H1 (cell line): Measurements from ENCODE around the gene MTX1. TPM values are rescaled to one million over a fixed set of nuclear protein-coding genes. Genes with fewer than 3 reads are reported as not detected.

Experiments used
- BCL11A ChIP-seq, 2 experiments: IDR thresholded peaks; one replicate each; pipeline ENCODE4 v1.6.1; 2011; ENCODE audit warnings: low read depth in 2 of 2, low read length in 2 of 2, mild to moderate bottlenecking in 2 of 2
- CTBP2 ChIP-seq: IDR thresholded peaks from 2 replicates; pipeline ENCODE4 v1.7.0; 2011; ENCODE audit warnings: borderline replicate concordance, mild to moderate bottlenecking, moderate library complexity, mixed read lengths, low read length; ENCODE audit not compliant: insufficient read depth, insufficient read length
- EZH2 ChIP-seq: fragments of 200-600 bp; sonication (generic); IDR thresholded peaks from 2 replicates; pipeline ENCODE4 v1.7.1; 2012; ENCODE audit warnings: low read depth, mild to moderate bottlenecking, moderate library complexity, low read length, inconsistent platforms; ENCODE audit not compliant: severe bottlenecking
- FOSL1 ChIP-seq: IDR thresholded peaks from 2 replicates; pipeline ENCODE4 v1.6.1; 2011; ENCODE audit warnings: mild to moderate bottlenecking, low read depth, low read length, moderate library complexity; ENCODE audit not compliant: insufficient read depth
- HDAC2 ChIP-seq, 2 experiments: fragments of 300-600 bp in 1 of 2; sonication (generic) in 1 of 2; IDR thresholded peaks; 2 replicates each; pipeline ENCODE4 v1.6.1; 2011 to 2012; ENCODE audit warnings: low read depth in 2 of 2, low read length in 2 of 2, mild to moderate bottlenecking in 2 of 2, moderate library complexity in 2 of 2, borderline replicate concordance in 1 of 2, inconsistent platforms in 1 of 2
- RBBP5 ChIP-seq: IDR thresholded peaks from 2 replicates; pipeline ENCODE4 v1.7.1; 2012; ENCODE audit warnings: low read depth, mild to moderate bottlenecking, inconsistent platforms, low read length, moderate library complexity, borderline replicate concordance
- SIN3A ChIP-seq, 2 experiments: IDR thresholded peaks in 1 of 2; conservative IDR thresholded peaks in 1 of 2; 2 replicates each; pipeline ENCODE4 v1.6.1; 2011 to 2012; ENCODE audit warnings: low read length in 2 of 2, improper control_type of control experiment in 1 of 2, low read depth in 1 of 2, mild to moderate bottlenecking in 1 of 2
- TAF1 ChIP-seq: IDR thresholded peaks from 2 replicates; pipeline ENCODE4 v1.6.1; 2011; ENCODE audit warnings: mild to moderate bottlenecking, low read depth, low read length
- USF2 ChIP-seq: IDR thresholded peaks from 2 replicates; pipeline ENCODE4 v1.6.1; 2011; ENCODE audit warnings: low read length, improper control_type of control experiment
- polyA plus RNA-seq, 7 experiments: library from polyadenylated mRNA; depleted of rRNA in 3 of 7; stranded (reverse) in 5 of 7; unstranded in 2 of 7; fragments of >200 nt in 5 of 7; fragments of 200-250 nt in 2 of 7; gene quantifications; 1 replicate in 5 of 7; 2 replicates in 1 of 7; 4 replicates in 1 of 7; pipeline versions ENCODE4 v1.2.1 to v1.2.3, GENCODE V29; 2011 to 2013; ENCODE audit warnings: missing spikeins in 2 of 7, mixed read lengths in 2 of 7
- total RNA-seq: library from RNA; stranded (reverse); fragmentation: NEBNext Ultra II Directional; extraction: Animal tissue kit (Norgen Biotek cat#: 25700); gene quantifications from 2 replicates; pipeline ENCODE4 v1.2.1, GENCODE V29; 2021

Gene MTX1
- total and polyA plus RNA-seq, 2 of the 8 experiments (the other 6 are each of a cell fraction or from before 2014, with no cell fraction given), result 47.9 to 131 TPM

DNA sequence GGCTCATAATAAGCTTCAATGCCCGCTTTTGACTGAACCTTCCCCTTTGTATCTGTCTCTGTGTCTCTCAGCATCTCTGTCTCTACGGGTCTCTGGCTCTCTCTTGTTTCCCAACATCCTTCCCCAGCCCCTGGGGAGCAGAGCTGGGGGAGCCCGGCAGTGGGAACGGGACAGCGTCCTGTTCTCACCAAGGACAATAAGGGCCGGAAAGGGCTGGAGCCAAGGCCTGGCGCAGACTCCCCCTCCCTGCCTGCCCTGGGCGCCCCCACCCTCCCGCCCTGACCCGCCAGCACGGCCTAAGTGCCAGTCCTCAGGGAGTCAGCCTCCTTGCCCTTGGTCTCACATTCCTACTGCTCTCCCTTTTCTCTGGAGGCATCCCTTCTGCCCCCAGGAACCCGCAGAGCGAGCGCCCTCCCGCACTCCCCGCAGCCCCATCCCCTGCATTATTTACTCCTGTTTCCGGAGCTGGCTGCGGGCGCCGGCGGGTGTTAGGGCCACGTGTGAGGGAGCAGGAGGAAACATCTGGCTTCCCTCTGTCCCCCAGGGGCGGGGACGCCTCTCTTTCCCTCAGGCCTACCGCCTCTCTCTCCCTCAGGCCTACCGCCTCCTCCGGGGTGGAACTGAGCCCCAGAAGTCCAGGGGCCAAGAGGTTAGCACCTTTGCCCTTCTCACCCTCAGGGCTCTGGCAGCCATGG lies 41.9 kb upstream of the MTX1 start (continued):
- no peak for TF ChIP-seq USF2
- peak in 1 of 2 experiments; percentile 54; a peak in 1 of 4 replicates for TF ChIP-seq SIN3A (conservative IDR thresholded peaks at IDR 0.05 in 1 of 2, IDR thresholded peaks at IDR 0.05 in 1 of 2; ENCODE audit: low read depth in 1 of 2, low read length in 2 of 2)
- no peak for TF ChIP-seq EZH2
- TF ChIP-seq TAF1, result no peak
- TF ChIP-seq CTBP2, result no peak
- TF ChIP-seq HDAC2 (IDR thresholded peaks at IDR 0.05; ENCODE audit: borderline replicate concordance in 1 of 2, low read depth in 2 of 2, low read length in 2 of 2), result no peak
- TF ChIP-seq FOSL1, result no peak
- TF ChIP-seq RBBP5, result 0 out of 2 replicates have a peak, but pooled peaks have one; percentile 48
- no peak for TF ChIP-seq BCL11A (IDR thresholded peaks at IDR 0.05; ENCODE audit: low read depth in 2 of 2, low read length in 2 of 2)
